GM10847 (cell line): ENCODE measurements around the gene ITGA6.

Source experiments
- POLR2A ChIP-seq: IDR thresholded peaks from 2 replicates; pipeline ENCODE4 v1.6.1; 2011; ENCODE audit not compliant: insufficient read length; ENCODE audit errors: extremely low read depth

Gene ITGA6

DNA sequence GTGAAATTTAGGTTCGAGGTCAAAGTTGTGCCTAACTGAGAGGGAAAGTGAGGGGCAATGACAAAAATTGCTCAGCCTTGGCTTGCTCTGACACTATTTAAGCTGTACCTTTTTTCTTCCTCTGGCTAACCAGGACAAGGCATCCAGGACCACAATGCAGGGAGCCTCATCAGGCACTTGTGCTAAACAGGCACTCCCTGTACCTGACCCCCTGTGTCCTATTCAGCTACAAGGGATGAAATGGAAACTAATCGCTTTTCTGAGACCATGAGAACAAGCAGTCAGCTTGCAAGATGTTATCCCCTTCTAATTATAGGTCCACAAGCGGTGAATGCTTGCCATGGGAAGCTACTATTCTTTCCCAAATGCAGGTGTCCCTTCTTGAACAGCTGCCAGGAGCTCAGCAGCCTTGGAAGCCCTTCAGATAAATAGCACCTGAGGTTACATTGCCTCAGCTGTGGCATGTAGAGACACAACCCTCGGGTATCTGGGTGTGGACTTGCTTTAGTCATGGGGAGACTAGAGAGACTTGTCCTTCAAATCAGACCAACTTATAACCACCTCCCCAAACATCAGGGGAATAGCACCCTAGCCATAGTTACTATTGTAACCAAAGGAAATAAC, 19.1 kb upstream of the ITGA6 start:
- no peak for TF ChIP-seq POLR2A

DNA sequence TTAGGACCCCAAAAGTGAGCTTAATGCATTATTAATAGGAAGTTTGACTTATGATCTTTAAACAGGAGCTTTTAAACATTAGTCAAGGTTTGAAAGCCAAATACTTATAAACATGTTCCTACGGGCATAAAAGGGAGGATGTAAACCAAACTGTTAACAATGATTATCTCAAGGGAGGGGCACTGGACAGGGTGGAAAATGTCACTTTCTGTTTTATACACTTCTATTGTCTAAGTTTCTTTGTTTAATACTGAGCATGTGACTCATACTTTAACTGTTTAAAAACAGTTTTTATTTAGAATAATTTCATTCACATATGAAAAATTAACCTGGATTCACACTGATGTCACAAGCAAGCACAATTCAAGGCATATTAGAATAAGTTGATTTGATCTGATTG, 18.3 kb upstream of the ITGA6 start:
- no peak for TF ChIP-seq POLR2A

DNA sequence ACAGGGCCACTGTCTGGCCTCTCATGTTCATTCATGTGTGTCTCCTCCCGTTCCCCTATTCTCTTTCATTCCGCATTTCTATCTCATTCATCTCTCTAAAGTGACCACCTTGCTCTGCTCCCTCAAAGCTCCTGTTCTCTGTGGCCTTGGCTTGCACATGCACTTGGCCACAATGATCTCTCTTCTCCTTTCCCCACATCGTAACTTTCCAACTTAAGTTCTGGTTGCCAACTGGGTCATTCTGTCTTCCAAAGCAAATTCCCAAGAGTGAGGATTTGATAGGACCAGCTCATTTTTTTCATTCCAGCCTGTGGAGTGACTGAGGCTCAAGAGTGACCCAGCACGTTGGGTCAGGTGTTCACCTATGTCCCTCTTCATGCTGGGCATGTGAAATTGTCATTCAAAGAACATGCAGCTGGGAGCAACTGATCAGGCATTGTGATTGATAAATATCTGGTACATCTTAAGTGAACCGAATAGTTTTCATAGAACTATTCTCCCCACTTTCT, 14.3 kb upstream of the ITGA6 start:
- no peak for TF ChIP-seq POLR2A

DNA sequence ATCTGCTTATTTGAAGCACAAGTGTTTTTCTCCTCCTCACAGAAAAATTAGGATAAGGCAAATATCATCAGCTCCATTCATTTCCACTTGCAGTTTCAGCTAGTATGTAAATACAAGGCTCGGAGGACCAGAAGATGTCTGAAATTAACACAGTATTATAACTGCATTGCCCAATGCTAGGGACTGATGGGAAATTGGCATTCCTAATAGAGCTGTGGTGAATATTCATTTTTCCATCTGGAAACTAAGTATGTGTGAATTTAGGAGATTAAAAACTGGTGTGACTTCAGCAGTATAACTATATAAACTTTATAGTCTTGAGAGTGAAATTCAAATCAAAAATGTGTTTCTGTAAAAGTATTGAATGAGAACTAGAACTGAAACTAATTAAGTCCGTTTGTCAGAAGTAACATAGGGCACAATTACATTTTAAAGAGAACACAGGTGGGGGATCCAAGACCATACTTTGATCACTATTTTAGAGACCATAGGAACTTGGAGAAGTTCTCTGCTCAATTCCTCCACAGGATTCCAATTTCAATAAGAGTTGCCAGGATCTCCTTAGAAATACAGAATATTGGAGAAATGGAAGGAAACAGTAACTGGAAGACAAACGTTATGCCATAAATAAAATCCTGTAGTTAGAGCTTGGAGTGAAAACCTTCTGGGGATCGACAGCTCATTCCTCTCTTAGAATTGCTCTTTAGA, 12.1 kb upstream of the ITGA6 start:
- no peak for TF ChIP-seq POLR2A

DNA sequence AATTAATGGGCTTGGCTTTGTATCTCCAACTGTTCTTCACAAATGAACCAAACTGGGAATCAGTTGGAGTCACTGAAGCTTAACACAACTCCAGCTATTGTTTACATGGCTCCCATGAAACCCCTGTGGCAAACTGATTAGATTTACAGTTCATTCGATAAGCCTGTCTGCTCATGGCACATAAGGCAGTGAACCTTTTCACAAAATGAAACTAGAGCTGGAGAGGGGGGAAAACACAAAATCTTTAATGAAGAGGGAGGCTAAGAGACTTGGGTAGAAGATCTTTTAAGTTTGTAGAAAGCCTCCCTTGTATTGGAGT, 11.6 kb upstream of the ITGA6 start:
- TF ChIP-seq POLR2A, result no peak

DNA sequence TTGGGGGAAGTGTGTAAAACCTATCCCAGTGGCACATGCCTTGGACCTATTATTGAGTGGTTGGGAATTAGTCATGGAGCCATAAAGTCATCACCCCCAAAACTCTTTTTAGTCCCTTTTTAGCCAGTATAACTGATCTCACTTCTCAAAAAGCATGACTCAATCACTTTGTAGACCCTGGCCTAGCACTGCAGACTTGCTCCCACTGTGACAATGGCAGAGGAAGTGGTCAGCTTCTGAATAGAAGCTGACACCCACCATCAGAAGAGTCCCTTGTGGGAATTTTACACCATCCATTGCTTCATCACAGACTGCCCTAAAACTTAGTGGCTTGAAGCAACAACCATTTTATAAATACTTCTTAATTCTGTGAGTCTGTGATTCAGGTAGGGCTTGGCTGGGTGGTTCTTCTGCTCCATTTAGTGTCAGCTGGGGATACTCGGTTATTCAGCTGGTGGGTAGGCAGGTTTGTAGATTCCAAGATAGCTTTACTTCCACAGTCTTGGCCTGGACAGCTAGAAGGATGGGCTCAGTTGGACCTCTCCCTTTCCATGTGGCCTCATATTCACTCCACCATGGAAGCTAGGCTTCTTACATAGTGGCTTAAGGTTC, 10.8 kb upstream of the ITGA6 start:
- TF ChIP-seq POLR2A, result no peak

DNA sequence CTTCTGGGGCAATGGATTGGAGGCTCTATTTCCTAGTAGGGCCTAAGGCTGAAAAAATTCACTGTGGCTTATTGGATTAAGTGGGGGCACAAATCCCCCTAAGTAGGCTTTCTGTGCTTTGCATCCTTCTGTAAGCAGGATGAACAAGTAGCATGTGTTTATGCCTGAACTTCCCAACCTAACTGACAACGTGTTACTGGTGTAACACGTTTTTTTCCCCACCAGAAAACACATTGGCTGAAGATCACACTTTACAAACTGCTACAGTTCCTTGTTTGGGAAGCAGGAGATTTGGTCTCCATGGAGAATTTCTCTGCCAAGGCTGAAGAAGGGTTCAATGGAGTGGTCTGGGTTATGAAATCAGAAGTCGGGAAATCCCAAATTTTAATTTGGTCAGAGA, 7.2 kb upstream of the ITGA6 start:
- no peak for TF ChIP-seq POLR2A

DNA sequence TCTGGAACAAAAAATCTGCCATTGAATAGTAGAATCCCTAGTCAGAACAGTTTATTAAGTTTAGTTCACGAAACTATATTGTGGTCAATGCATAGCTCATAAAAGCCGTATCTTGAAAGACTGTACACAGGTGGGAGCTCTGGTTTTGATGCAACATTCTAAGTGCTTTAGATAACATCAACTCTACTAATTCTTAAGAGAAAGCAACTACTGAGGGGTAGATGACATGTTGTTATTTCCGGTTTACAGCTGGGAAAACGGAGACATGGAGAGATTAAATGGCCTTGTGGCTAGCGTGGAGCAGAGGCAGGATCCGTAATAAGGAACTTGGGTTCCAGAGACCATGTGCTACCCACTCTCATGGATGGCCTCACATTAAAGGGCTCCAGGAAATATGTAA, 4.2 kb upstream of the ITGA6 start:
- TF ChIP-seq POLR2A, result no peak

DNA sequence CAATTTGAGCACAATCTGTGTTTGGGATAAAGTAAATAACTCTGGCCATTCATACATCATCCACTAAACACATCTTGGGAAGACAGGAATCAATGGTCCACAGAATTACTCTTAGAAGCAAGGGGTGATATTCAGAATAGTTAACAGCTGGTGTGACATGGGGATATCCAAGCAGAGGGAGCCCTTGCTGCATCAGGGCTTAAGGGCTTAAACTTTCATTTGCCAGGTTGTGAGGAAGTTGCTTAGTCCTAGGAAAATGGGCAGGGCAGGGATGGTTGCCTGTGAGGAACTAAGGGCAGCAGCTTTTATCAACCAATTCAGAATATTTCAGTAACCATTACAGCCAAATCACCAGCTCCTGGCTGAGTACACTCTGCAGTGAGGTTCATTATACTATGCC, 2.0 kb upstream of the ITGA6 start:
- TF ChIP-seq POLR2A, result no peak

DNA sequence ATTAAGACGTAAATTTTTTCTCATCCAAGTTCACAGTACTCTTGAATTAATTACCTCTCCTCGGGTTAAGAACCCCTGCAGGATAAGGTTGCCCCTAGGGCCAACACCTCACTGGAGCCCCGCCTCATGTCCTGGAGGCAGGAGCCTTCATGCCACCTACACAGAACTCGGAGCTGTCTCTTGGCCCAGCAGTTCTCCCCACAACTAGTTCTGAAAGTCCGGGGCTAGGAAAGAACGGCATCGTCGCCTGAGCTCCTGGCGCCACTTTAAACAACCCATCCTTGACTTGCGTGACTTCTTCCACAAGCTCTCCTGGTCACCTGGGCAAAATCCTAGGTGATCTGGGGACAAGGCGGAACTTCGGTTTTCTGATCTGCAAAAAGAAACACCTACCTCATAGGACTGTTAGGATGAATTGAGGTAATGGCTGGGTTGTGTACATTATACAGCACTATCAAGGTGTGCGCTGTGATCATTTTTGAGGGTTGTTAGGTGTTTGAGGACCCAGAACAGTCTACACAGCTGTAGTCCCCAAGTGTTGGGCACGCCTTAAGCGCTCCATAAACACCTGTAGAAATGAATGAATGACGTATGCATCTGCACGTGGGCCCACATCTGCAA, 641 bp upstream of the ITGA6 start:
- no peak for TF ChIP-seq POLR2A

DNA sequence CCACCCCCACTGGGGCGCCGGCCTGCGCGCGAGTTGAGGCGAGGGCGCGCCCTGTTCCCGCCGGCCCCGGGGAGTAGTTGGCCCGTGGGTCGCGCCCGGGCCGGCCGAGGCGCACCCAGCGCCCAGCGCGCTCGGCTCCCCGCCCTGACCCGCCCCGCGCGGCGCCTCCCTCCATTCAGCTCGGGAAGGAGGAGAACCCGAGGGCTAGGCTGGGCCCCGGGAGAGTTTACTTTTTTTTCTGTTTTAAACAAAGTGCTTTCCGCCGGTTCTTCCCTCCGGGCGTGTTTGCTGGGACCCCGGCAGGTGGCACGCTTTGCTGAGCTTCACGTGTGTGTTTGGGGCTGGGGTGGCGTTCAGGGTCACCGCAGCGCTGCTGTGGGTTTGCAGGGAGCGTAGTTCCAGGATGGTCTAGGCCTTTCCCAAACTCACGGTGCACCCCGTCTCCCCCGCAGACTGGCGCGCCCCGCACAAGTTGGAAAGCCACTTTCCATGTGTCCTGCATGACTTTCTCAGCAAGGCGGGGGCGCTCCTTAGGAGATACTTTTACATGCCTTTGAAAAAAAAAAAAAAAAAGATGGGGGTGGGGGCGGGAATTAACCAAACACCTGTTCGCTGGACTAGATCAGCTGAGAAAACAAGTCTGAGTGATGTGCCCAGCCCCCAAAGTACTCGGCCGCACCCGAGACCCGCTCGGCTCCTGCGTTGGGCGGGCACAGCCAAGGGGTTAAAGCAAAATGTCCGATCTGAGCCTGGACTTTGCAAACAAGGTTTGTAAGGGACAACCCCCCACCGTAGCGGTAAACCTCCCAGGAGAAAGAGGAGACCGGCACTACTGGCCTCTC, 825 bp downstream of the ITGA6 start:
- no peak for TF ChIP-seq POLR2A

DNA sequence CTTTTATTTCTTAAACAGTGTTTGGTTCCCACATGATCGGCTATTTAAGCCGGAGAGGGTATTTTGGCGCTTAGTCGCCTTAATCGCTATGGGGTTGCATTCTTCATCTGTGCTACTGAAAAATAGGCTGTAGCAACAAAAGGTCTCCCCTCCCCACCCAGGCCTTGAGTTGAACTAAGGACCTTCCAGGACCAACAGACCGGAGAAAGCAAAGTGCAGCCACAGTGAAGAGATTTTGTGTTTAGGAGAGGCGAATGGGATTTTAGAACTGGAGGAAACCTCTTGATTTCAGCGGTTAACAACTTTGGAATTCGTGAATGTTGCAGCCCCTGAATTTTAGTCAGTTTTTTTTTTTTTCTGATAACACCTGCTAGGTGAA, 1.4 kb downstream of the ITGA6 start:
- TF ChIP-seq POLR2A, result no peak

DNA sequence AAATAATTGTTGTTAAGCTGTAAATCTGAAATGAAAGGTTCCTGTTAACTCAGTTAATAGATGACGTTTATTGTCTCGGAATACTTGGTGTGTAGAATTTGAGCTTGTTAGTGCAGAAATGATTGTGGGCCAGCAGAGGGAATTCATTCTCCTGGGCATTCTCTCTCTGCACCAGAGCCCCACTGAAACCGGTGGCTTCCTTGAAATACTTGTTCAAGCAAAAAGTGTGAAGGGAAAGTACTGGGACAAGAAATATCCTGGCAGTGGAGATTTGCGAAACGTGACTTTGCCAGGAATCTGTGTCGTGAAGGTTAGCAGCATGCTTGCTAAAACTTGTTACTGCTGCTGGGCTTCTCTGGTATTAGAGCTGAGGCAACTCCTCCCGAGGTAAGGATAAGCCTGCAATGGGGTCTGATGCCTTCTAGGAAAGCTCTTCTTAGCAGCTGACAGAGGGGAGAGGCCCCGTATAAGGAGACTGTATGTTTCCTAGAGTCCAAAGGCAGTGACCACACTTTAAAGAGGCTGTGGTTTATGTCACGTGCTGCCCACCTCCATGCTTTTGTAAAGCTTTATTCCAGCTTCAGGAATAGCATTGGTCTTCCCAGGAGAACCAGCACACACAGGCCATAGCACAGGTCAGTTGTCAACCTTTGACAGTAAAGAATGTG, 2.0 kb downstream of the ITGA6 start:
- no peak for TF ChIP-seq POLR2A

DNA sequence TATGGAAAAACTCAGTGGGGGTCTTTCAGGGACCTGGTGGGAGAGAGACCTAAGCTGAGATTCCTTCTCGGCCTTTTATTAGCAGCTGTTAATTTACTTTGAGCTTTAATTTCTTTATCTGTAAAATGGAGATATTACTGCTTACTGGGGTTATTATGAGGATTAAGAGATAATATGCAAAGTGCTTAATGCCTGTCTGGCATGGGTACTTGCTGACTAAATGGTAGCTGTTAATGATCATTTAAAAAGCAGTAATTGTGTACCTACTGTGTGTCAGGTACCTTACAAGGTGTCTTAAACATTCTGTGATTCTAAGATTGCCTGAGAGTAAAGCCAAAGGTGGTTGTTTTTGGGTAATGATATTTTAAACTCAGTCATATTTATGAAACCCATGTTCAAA, 2.6 kb downstream of the ITGA6 start:
- TF ChIP-seq POLR2A, result no peak

DNA sequence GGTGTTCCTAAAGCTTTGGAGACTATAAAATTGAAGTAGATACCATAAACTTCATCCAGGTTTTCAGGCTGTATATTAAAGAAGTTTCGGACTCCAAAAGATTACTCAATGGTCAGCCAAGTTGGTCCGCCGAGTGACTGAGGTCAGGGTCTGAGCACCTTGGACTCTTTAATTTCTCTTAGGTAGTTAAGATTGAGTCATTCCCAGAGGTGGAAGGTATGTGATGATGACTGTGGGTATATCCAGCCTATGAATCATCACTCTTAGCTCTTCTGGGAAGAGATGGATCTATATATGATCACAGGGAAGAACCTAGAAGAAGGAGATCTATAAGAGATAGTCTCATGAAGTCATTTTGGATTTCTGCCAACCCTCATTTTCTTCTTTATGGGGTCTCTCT, 3.3 kb downstream of the ITGA6 start:
- no peak for TF ChIP-seq POLR2A
